Naive thymus-derived CD4-positive, alpha-beta T cell (primary cell): Measurements from ENCODE around the gene BCAN. TPM values are rescaled to one million over a fixed set of nuclear protein-coding genes. Genes with fewer than 3 reads are reported as not detected.

Source experiments
- ATAC-seq: fragments of 150-1000 bp; cut with Tn5 transposase; 2 replicates; pipeline ENCODE4 v1.10.0; 2021; ENCODE audit warnings: mild to moderate bottlenecking, moderate library complexity
- CTCF ChIA-PET: fragments of 350-600 bp; sonication (Branson Sonifier 250); formaldehyde crosslinking; loops from one replicate; lab custom pipeline; 2021; ENCODE audit warnings: antibody characterized with exemption; lab: Charles Lee
- POLR2A ChIA-PET: fragments of 350-600 bp; sonication (Branson Sonifier 250); formaldehyde crosslinking; loops from one replicate; lab custom pipeline; 2021; ENCODE audit warnings: antibody characterized with exemption, inconsistent platforms; lab: Charles Lee
- DNase-seq, 9 donors: peaks; one replicate each; pipeline versions ENCODE4 v3.0.0 to v3.0.0-alpha.2; 2020 to 2022; ENCODE audit warnings: mixed read lengths in 1 of 9
- H3K27ac ChIP-seq: one replicate; pipeline ENCODE4 v1.7.0; 2013; ENCODE audit warnings: mild to moderate bottlenecking, low read depth, low read length, moderate library complexity
- H3K27me3 ChIP-seq, 2 donors: one replicate each; pipeline ENCODE4 v1.7.0; 2013; ENCODE audit warnings: low read length in 2 of 2, mild to moderate bottlenecking in 2 of 2, moderate library complexity in 2 of 2; ENCODE audit not compliant: control insufficient read depth in 2 of 2, insufficient read depth in 2 of 2
- H3K36me3 ChIP-seq, 3 experiments: 1 replicate in 2 of 3; 2 replicates in 1 of 3; pipeline ENCODE4 v1.7.0; 2013; ENCODE audit warnings: low read length in 3 of 3, mild to moderate bottlenecking in 3 of 3, moderate library complexity in 1 of 3; ENCODE audit not compliant: insufficient read depth in 3 of 3, control insufficient read depth in 2 of 3
- H3K4me1 ChIP-seq, 2 donors: one replicate each; pipeline ENCODE4 v1.7.0; 2013; ENCODE audit warnings: low read length in 2 of 2, mild to moderate bottlenecking in 2 of 2, moderate library complexity in 1 of 2; ENCODE audit not compliant: control insufficient read depth in 2 of 2, insufficient read depth in 2 of 2
- H3K4me3 ChIP-seq: 2 replicates; pipeline ENCODE4 v1.7.0; 2013; ENCODE audit warnings: mild to moderate bottlenecking, low read length
- H3K9me3 ChIP-seq, 3 experiments: 1 replicate in 2 of 3; 2 replicates in 1 of 3; pipeline ENCODE4 v1.7.0; 2013; ENCODE audit warnings: low read length in 3 of 3; ENCODE audit not compliant: control insufficient read depth in 2 of 3
- H3K27ac Mint-ChIP-seq, 9 donors: one replicate each; pipeline ENCODE4 v1.8.0; 2020 to 2022; ENCODE audit warnings: mixed read lengths in 9 of 9, mild to moderate bottlenecking in 8 of 9, moderate library complexity in 5 of 9, inconsistent platforms in 2 of 9
- H3K27me3 Mint-ChIP-seq, 5 donors: one replicate each; pipeline ENCODE4 v1.8.0; 2021 to 2022; ENCODE audit warnings: mixed read lengths in 5 of 5, mild to moderate bottlenecking in 1 of 5
- H3K36me3 Mint-ChIP-seq, 5 donors: one replicate each; pipeline ENCODE4 v1.8.0; 2020 to 2022; ENCODE audit warnings: mixed read lengths in 5 of 5, mild to moderate bottlenecking in 3 of 5, inconsistent platforms in 1 of 5
- H3K4me1 Mint-ChIP-seq, 7 donors: one replicate each; pipeline ENCODE4 v1.8.0; 2020 to 2022; ENCODE audit warnings: mixed read lengths in 7 of 7, mild to moderate bottlenecking in 3 of 7, inconsistent platforms in 1 of 7
- H3K4me3 Mint-ChIP-seq, 10 donors: one replicate each; pipeline ENCODE4 v1.8.0; 2020 to 2022; ENCODE audit warnings: mild to moderate bottlenecking in 10 of 10, mixed read lengths in 10 of 10, moderate library complexity in 6 of 10, inconsistent platforms in 2 of 10
- H3K9me3 Mint-ChIP-seq, 11 donors: one replicate each; pipeline ENCODE4 v1.8.0; 2020 to 2022; ENCODE audit warnings: mixed read lengths in 11 of 11, mild to moderate bottlenecking in 4 of 11, inconsistent platforms in 1 of 11, moderate library complexity in 1 of 11
- intact Hi-C, 2 donors: fragments of 100-400 bp; cut with micrococcal nuclease; formaldehyde crosslinking; loops; one replicate each; pipeline ENCODE4 v1.15.1; 2023
- polyA plus RNA-seq, 2 donors: library from polyadenylated mRNA; unstranded; fragments of 300-500 nt; fragmentation: Illumina TruSeq; gene quantifications; one replicate each; pipeline ENCODE4 v1.2.3, GENCODE V29; 2021
- total RNA-seq, 6 experiments: library from RNA in 5 of 6; stranded (reverse) in 5 of 6; gene quantifications; 1 replicate in 5 of 6; 2 replicates in 1 of 6; pipeline ENCODE4 v1.2.3 and lab custom pipeline; 2021 to 2026

Gene BCAN
- total and polyA plus RNA-seq, 7 experiments from 2014 or later, result not detected

GRCh38 chr1:156595016-156595415, 46.9 kb upstream of the BCAN start:
- H3K9me3 ChIP-seq, result no peaks in the 10 kb centered on the region
- CTCF ChIA-PET, result interaction anchor here (0.7 kb wide), 1 partner anchor 209 kb away, joined by 4 read pairs; no protein-coding TSS in a partner anchor
- intact Hi-C loops, result no loop called here
- Mint-ChIP-seq H3K27me3 (no peaks in the 10 kb centered on the region), H3K36me3 (peaks cover 3 to 16% (median 8%) of the 10 kb centered on the region in 5 donors), H3K4me3 (peak overlapping the region in 1 of 10 donors; percentile 19), H3K9me3 (no peaks in the 10 kb centered on the region), H3K4me1 (peaks cover 17 to 40% (median 32%) of the 10 kb centered on the region in 7 donors), H3K27ac (peak overlapping the region in 6 of 9 donors; percentile 28 to 90 (median 68))
- H3K4me3 ChIP-seq, result no peak overlapping the region
- peaks cover 0 to 56% (median 3%) of the 10 kb centered on the region in 3 experiments for H3K36me3 ChIP-seq
- H3K27ac ChIP-seq, result no peak overlapping the region
- ATAC-seq, result no peak
- POLR2A ChIA-PET, result no interaction called here
- no peaks in the 10 kb centered on the region for H3K27me3 ChIP-seq
- H3K4me1 ChIP-seq, result peaks cover 8 to 12% of the 10 kb centered on the region in 2 donors
- no peak for DNase-seq

GRCh38 chr1:156596426-156596825, 45.5 kb upstream of the BCAN start:
- Histone ChIP-seq H3K36me3 (peaks cover 0 to 56% (median 3%) of the 10 kb centered on the region in 3 experiments), H3K4me3 (no peak overlapping the region), H3K4me1 (peaks cover 8 to 9% of the 10 kb centered on the region in 2 donors), H3K27ac (no peak overlapping the region), H3K9me3 (no peaks in the 10 kb centered on the region), H3K27me3 (no peaks in the 10 kb centered on the region)
- H3K27me3 Mint-ChIP-seq, result no peaks in the 10 kb centered on the region
- peak overlapping the region in 1 of 10 donors; percentile 40 for H3K4me3 Mint-ChIP-seq
- no peaks in the 10 kb centered on the region for H3K9me3 Mint-ChIP-seq
- H3K27ac Mint-ChIP-seq, result no peak overlapping the region
- POLR2A ChIA-PET, result interaction anchor here (0.6 to 1.1 kb wide), 5 partner anchors 8 to 139 kb away, joined by 3 to 4 read pairs (median 3); no protein-coding TSS in a partner anchor
- intact Hi-C loops, result no loop called here
- peaks cover 22 to 44% (median 37%) of the 10 kb centered on the region in 7 donors for H3K4me1 Mint-ChIP-seq
- CTCF ChIA-PET, result interaction anchor here (0.6 to 1.3 kb wide), 3 partner anchors 10 to 116 kb away, joined by 3 to 4 read pairs (median 3); no protein-coding TSS in a partner anchor
- peaks cover 3 to 18% (median 8%) of the 10 kb centered on the region in 5 donors for H3K36me3 Mint-ChIP-seq
- no peak for DNase-seq
- no peak for ATAC-seq

GRCh38 chr1:156598125-156598524, 43.8 kb upstream of the BCAN start:
- no peak for ATAC-seq
- Histone ChIP-seq H3K4me1 (peaks cover 9 to 19% of the 10 kb centered on the region in 2 donors), H3K9me3 (no peaks in the 10 kb centered on the region), H3K27ac (peak overlapping the region; percentile 35), H3K4me3 (no peak overlapping the region), H3K36me3 (peaks cover 0 to 56% (median 3%) of the 10 kb centered on the region in 3 experiments), H3K27me3 (no peaks in the 10 kb centered on the region)
- no peaks in the 10 kb centered on the region for H3K27me3 Mint-ChIP-seq
- CTCF ChIA-PET, result interaction anchor here (0.8 to 2.2 kb wide), 2 partner anchors 11 to 16 kb away, joined by 3 to 6 read pairs; no protein-coding TSS in a partner anchor
- H3K4me1 Mint-ChIP-seq, result peaks cover 29 to 52% (median 44%) of the 10 kb centered on the region in 7 donors
- intact Hi-C loops, result no loop called here
- H3K4me3 Mint-ChIP-seq, result no peak overlapping the region
- peak overlapping the region in 4 of 9 donors; percentile 13 to 72 (median 40) for H3K27ac Mint-ChIP-seq
- H3K36me3 Mint-ChIP-seq, result peaks cover 3 to 18% (median 8%) of the 10 kb centered on the region in 5 donors
- DNase-seq, result no peak
- no peaks in the 10 kb centered on the region for H3K9me3 Mint-ChIP-seq
- POLR2A ChIA-PET, result interaction anchor here (1.0 kb wide), 1 partner anchor 95 kb away, joined by 3 read pairs; no protein-coding TSS in a partner anchor

GRCh38 chr1:156598731-156599432, 43.0 kb upstream of the BCAN start:
- peak overlapping the region in 5 of 9 donors; percentile 28 to 92 (median 58) for H3K27ac Mint-ChIP-seq
- peaks cover 3 to 18% (median 8%) of the 10 kb centered on the region in 5 donors for H3K36me3 Mint-ChIP-seq
- no peaks in the 10 kb centered on the region for H3K27me3 Mint-ChIP-seq
- ChIA-PET POLR2A (interaction anchor here (7.5 kb wide), 1 partner anchor 6 kb away, joined by 58 read pairs; the partner anchor contains the start of gene NAXE), CTCF (interaction anchor here (0.7 to 2.2 kb wide), 3 partner anchors 12 to 223 kb away, joined by 3 to 6 read pairs (median 3); no protein-coding TSS in a partner anchor)
- no peak overlapping the region for H3K4me3 ChIP-seq
- H3K4me1 ChIP-seq, result peaks cover 9 to 19% of the 10 kb centered on the region in 2 donors
- intact Hi-C loops, result no loop called here
- peaks cover 0 to 53% (median 3%) of the 10 kb centered on the region in 3 experiments for H3K36me3 ChIP-seq
- ATAC-seq (no peak), DNase-seq (no peak)
- H3K4me1 Mint-ChIP-seq, result peaks cover 29 to 49% (median 43%) of the 10 kb centered on the region in 7 donors
- no peaks in the 10 kb centered on the region for H3K9me3 Mint-ChIP-seq
- H3K9me3 ChIP-seq, result no peaks in the 10 kb centered on the region
- H3K27me3 ChIP-seq, result no peaks in the 10 kb centered on the region
- H3K27ac ChIP-seq, result peak overlapping the region; percentile 35
- peak overlapping the region in 2 of 10 donors; percentile 32 to 68 for H3K4me3 Mint-ChIP-seq

GRCh38 chr1:156599811-156600210, 42.1 kb upstream of the BCAN start:
- no peaks in the 10 kb centered on the region for H3K27me3 ChIP-seq
- Mint-ChIP-seq H3K4me3 (peak overlapping the region; percentile 4 to 100 (median 92)), H3K9me3 (no peaks in the 10 kb centered on the region), H3K4me1 (peaks cover 29 to 49% (median 42%) of the 10 kb centered on the region in 7 donors), H3K27me3 (no peaks in the 10 kb centered on the region), H3K36me3 (peaks cover 3 to 17% (median 8%) of the 10 kb centered on the region in 5 donors), H3K27ac (peak overlapping the region in 7 of 9 donors; percentile 25 to 99 (median 92))
- intact Hi-C loops, result loop anchor here (2.0 kb wide), 3 partner anchors 15 to 143 kb away; no protein-coding TSS in a partner anchor
- DNase-seq, result peak in 1 of 9 donors; percentile 49
- H3K36me3 ChIP-seq, result peaks cover 0 to 43% (median 3%) of the 10 kb centered on the region in 3 experiments
- H3K27ac ChIP-seq, result peak overlapping the region; percentile 31
- peaks cover 9 to 19% of the 10 kb centered on the region in 2 donors for H3K4me1 ChIP-seq
- no peak overlapping the region for H3K4me3 ChIP-seq
- POLR2A ChIA-PET, result interaction anchor here (0.8 to 7.5 kb wide), 4 partner anchors 7 to 142 kb away, joined by 4 to 58 read pairs (median 7); partner anchors contain the start of genes MEF2D and NAXE
- CTCF ChIA-PET, result interaction anchor here (1.2 to 2.2 kb wide), 2 partner anchors 9 to 18 kb away, joined by 3 to 6 read pairs; no protein-coding TSS in a partner anchor
- H3K9me3 ChIP-seq, result no peaks in the 10 kb centered on the region
- ATAC-seq, result peak; percentile 77

- DNase-seq (peak in 1 of 9 donors; percentile 18), ATAC-seq (no peak)
- Mint-ChIP-seq H3K36me3 (peaks cover 0 to 12% (median 8%) of the 10 kb centered on the region in 5 donors), H3K4me3 (peak overlapping the region; percentile 90 to 100 (median 93)), H3K9me3 (no peaks in the 10 kb centered on the region), H3K4me1 (peaks cover 24 to 41% (median 36%) of the 10 kb centered on the region in 7 donors), H3K27ac (peak overlapping the region; percentile 92 to 99 (median 94)), H3K27me3 (no peaks in the 10 kb centered on the region)
- Histone ChIP-seq H3K4me3 (peak overlapping the region; percentile 68), H3K36me3 (peaks cover 0 to 34% (median 3%) of the 10 kb centered on the region in 3 experiments), H3K9me3 (no peaks in the 10 kb centered on the region), H3K4me1 (peaks cover 9 to 19% of the 10 kb centered on the region in 2 donors), H3K27me3 (no peaks in the 10 kb centered on the region), H3K27ac (peak overlapping the region; percentile 86)
- ChIA-PET POLR2A (interaction anchor here (0.8 to 7.5 kb wide), 11 partner anchors 8 to 143 kb away, joined by 3 to 58 read pairs (median 4); partner anchors contain the start of genes MEF2D and NAXE), CTCF (interaction anchor here (0.8 to 1.2 kb wide), 3 partner anchors 10 to 123 kb away, joined by 3 to 4 read pairs (median 3); no protein-coding TSS in a partner anchor)
- intact Hi-C loops, result loop anchor here (1.0 to 2.0 kb wide), 9 partner anchors 9 to 262 kb away; partner anchors contain the start of genes NAXE (in 2 of the 2), CCT3 (in 1 of the 2), MEF2D (in 1 of the 2) and TSACC (in 1 of the 2)
Measured at GRCh38 chr1:156600733-156601121, 41.2 kb upstream of the BCAN start.
